Activated T-helper 9 cell treated with anti-CD3 and anti-CD28 coated beads, Interleukin-2, amount 50 U/mL, for 16 hours (primary cell): ENCODE results near the gene CR1.
"Not testable (repeated sequence)": the region's sequence is repeated elsewhere in the genome, so short reads cannot be mapped to it uniquely, and the experiment has no call there.

Experiments
- DNase-seq: peaks from one replicate; pipeline ENCODE4 v3.0.0-alpha.2; 2020; ENCODE audit warnings: low read depth

Gene CR1

GRCh38 chr1:207676153-207676552 lies 180.2 kb downstream of the CR1 start:
- no peak for DNase-seq

GRCh38 chr1:207680590-207681388 lies 184.8 kb downstream of the CR1 start:
- not testable (repeated sequence) for DNase-seq

GRCh38 chr1:207682872-207683434 lies 187.0 kb downstream of the CR1 start:
- not testable (repeated sequence) for DNase-seq

- DNase-seq, result not testable (repeated sequence)
These were observed 194.6 kb downstream of the CR1 start for GRCh38 chr1:207690551-207690950.

- no peak for DNase-seq
These were observed 195.1 kb downstream of the CR1 start for GRCh38 chr1:207691010-207691409.
